Loucy (cell line): ENCODE results near the gene TRAPPC2L.

ENCODE experiments used
- EZH2phosphoT487 ChIP-seq: fragments of 200-600 bp; IDR thresholded peaks from 2 replicates; pipeline ENCODE4 v1.6.1; 2018; ENCODE audit warnings: antibody characterized with exemption, mild to moderate bottlenecking, moderate library complexity, borderline replicate concordance
- TF ChIP-seq, protein P1 (sequence below): fragments of 200-600 bp; sonication (generic); conservative IDR thresholded peaks from 2 replicates; pipeline ENCODE4 v1.5.1; 2014; ENCODE audit warnings: mild to moderate bottlenecking, antibody characterized with exemption, low read length

- TF ChIP-seq, protein P1, sequence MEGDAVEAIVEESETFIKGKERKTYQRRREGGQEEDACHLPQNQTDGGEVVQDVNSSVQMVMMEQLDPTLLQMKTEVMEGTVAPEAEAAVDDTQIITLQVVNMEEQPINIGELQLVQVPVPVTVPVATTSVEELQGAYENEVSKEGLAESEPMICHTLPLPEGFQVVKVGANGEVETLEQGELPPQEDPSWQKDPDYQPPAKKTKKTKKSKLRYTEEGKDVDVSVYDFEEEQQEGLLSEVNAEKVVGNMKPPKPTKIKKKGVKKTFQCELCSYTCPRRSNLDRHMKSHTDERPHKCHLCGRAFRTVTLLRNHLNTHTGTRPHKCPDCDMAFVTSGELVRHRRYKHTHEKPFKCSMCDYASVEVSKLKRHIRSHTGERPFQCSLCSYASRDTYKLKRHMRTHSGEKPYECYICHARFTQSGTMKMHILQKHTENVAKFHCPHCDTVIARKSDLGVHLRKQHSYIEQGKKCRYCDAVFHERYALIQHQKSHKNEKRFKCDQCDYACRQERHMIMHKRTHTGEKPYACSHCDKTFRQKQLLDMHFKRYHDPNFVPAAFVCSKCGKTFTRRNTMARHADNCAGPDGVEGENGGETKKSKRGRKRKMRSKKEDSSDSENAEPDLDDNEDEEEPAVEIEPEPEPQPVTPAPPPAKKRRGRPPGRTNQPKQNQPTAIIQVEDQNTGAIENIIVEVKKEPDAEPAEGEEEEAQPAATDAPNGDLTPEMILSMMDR = no peak
- no peak for TF ChIP-seq EZH2phosphoT487
Measured at GRCh38 chr16:88853325-88853941, 3.5 kb upstream of the TRAPPC2L start.
